Lung (tissue), 4 donors: ENCODE measurements around the gene EN1. TPM values are rescaled to one million over a fixed set of nuclear protein-coding genes. Genes with fewer than 3 reads are reported as not detected.

Experiments
- polyA plus RNA-seq, 2 donors: library from polyadenylated mRNA; stranded (reverse); fragments of 200-250 nt; gene quantifications; one replicate each; pipeline ENCODE4 v1.2.1, GENCODE V29; 2013
- total RNA-seq, 2 donors: library from RNA; depleted of rRNA in 1 of 2; stranded (reverse); fragments of >200 nt in 1 of 2; gene quantifications; one replicate each; pipeline ENCODE4 v1.2.1, GENCODE V29; 2014 to 2021
- donor health status: Bipolar disorder and iron deficiency.
- donor health status: healthy.
- donor health status: DM: yes; HTN: yes; CAD: no.

The EN1 gene
- total and polyA plus RNA-seq, 4 donors: not detected

Other genes with a start within 250 kb of the EN1 start
- 100 to 1,000 TPM in 1 of 2 donors, 10 to 100 TPM in 1; 20.3 to 213 TPM for gene MARCO, start 94.5 kb upstream of the EN1 start, total RNA-seq
- gene MARCO, start 94.5 kb upstream of the EN1 start, polyA plus RNA-seq: 100 to 1,000 TPM; 114 to 833 TPM